BJ (cell line): ENCODE data around the gene FBXW4. TPM values are rescaled to one million over a fixed set of nuclear protein-coding genes. Genes with fewer than 3 reads are reported as not detected.

Experiments used
- CTCF ChIA-PET: fragments of 350-600 bp; formaldehyde crosslinking; extraction: SDS; loops from one replicate; lab custom pipeline; 2021; ENCODE audit warnings: antibody characterized with exemption, inconsistent platforms; lab: Yijun Ruan, JAX
- POLR2A ChIA-PET: fragments of 300-600 bp; sonication (Branson Sonifier 250); formaldehyde crosslinking; extraction: SDS; loops from one replicate; lab custom pipeline; 2021; ENCODE audit warnings: antibody characterized with exemption; lab: Charles Lee
- DNase-seq: peaks from one replicate; pipeline ENCODE4 v3.0.0-alpha.2; 2011; ENCODE audit warnings: low read depth
- H3K27me3 ChIP-seq: 2 replicates; pipeline ENCODE4 v1.6.0; 2011; ENCODE audit warnings: low read length; ENCODE audit not compliant: control insufficient read depth, insufficient read depth
- H3K36me3 ChIP-seq: 2 replicates; pipeline ENCODE4 v1.5.1; 2011; ENCODE audit warnings: low read length; ENCODE audit not compliant: control insufficient read depth, insufficient read depth
- H3K4me3 ChIP-seq: 2 replicates; pipeline ENCODE4 v1.5.1; 2011; ENCODE audit warnings: low read depth, mild to moderate bottlenecking, control low read depth, low read length
- polyA plus RNA-seq: library from polyadenylated mRNA; depleted of rRNA; stranded (reverse); fragments of >200 nt; gene quantifications from 2 replicates; pipeline ENCODE4 v1.2.3, GENCODE V29; 2011
- TF ChIP-seq, protein P1 (sequence below): IDR thresholded peaks from 2 replicates; pipeline ENCODE4 v1.5.1; 2011; ENCODE audit warnings: low read depth, mild to moderate bottlenecking, control low read depth, inconsistent platforms, low read length, moderate library complexity; ENCODE audit not compliant: insufficient read depth

Gene FBXW4
- polyA plus RNA-seq, 1 experiment, result 31.2 TPM

DNA sequence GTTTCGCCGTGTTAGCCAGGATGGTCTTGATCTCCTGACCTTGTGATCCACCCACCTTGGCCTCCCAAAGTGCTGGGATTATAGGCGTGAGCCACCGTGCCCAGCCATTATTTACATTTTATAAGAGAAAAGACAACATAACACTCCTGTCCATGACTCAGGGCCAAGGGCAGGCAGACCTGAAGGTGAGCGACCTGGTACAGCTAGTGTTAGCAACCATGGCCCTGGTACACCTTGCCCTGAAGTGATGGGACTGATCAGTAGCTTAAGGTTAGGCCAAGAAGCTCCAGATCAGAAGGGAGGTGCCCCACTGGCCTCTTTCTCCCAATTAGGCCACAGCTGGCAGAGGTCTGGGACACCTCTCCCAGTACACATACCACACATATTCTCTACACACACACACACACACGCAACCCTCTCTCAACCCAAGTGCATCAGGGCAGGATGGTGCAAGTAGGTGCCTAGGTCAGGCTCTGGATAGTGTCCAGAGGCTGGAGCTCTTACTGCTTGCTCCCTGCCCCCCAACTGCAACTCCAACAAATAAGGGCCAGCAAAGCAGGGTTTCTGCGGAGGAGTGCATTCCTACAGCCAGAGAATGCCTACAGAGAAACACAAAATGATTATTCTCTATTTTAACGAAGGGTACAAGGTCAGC is 63.0 kb downstream of the FBXW4 start:
- POLR2A ChIA-PET, result no interaction called here
- DNase-seq, result no peak
- Histone ChIP-seq H3K36me3 (peaks cover 2% of the 10 kb centered on the region), H3K4me3 (no peak overlapping the region), H3K27me3 (no peaks in the 10 kb centered on the region)
- CTCF ChIA-PET, result interaction anchor here (1.0 to 1.1 kb wide), 2 partner anchors 56 to 490 kb away, joined by 3 to 4 read pairs; no protein-coding TSS in a partner anchor
- TF ChIP-seq, protein P1, sequence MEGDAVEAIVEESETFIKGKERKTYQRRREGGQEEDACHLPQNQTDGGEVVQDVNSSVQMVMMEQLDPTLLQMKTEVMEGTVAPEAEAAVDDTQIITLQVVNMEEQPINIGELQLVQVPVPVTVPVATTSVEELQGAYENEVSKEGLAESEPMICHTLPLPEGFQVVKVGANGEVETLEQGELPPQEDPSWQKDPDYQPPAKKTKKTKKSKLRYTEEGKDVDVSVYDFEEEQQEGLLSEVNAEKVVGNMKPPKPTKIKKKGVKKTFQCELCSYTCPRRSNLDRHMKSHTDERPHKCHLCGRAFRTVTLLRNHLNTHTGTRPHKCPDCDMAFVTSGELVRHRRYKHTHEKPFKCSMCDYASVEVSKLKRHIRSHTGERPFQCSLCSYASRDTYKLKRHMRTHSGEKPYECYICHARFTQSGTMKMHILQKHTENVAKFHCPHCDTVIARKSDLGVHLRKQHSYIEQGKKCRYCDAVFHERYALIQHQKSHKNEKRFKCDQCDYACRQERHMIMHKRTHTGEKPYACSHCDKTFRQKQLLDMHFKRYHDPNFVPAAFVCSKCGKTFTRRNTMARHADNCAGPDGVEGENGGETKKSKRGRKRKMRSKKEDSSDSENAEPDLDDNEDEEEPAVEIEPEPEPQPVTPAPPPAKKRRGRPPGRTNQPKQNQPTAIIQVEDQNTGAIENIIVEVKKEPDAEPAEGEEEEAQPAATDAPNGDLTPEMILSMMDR, result no peak

DNA sequence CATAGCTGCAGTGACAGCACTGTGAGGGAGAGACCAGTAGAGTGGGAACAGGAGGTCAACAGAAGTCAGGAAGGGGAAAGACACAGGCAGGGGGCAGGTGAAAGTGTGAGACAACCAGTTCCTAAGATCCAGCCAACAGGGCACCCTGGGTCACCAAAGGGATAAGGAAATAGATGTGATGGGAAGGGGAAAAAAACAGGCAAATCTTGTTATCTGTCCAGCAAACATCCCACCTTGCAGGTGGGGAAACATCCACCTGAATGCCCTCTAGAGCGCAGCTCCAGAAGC is 64.4 kb downstream of the FBXW4 start:
- POLR2A ChIA-PET, result no interaction called here
- CTCF ChIA-PET, result interaction anchor here (1.1 kb wide), 1 partner anchor 54 kb away, joined by 4 read pairs; no protein-coding TSS in a partner anchor
- no peaks in the 10 kb centered on the region for H3K27me3 ChIP-seq
- no peak for DNase-seq
- no peak overlapping the region for H3K4me3 ChIP-seq
- peaks cover 2% of the 10 kb centered on the region for H3K36me3 ChIP-seq
- TF ChIP-seq, protein P1, result no peak

DNA sequence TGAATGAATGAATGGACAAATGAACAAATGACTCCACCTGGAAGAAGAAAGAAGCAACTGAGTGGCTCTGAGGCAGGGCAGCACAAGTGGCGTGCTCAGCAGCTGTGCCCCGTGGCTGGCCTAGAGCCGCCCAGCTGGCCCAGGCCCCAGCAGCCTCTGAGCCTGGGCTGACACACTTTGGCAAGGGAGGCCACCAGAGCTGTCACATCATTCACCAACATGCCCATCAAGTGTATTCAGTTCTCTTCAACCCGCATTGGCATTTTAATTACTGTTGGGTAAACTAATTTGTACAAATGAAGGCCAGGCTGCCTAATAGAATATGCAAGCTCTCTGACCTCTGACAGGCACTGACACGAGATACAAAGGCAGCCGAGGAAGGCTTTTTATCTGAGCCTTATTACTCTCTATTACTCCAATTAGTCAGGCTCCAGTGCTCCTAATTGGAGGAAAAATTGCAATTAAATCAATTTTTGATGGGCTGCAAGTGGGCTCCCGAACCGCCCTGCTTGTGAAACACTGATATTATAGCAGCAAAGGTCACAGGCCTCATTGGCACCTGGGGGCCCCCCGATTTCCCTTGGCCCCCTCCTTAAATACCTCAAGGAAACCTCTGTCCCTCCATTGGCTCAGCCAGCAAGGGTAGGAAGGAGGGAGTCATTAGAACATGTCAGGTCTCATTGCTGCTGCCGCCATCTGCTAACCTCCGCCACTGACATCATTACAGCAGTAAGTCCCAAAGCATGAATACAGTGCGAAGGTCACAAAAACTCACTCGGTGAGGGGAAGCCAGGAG is 64.9 kb downstream of the FBXW4 start:
- no peak for DNase-seq
- ChIA-PET POLR2A (no interaction called here), CTCF (no interaction called here)
- no peak overlapping the region for H3K4me3 ChIP-seq
- H3K36me3 ChIP-seq, result peaks cover 2% of the 10 kb centered on the region
- H3K27me3 ChIP-seq, result no peaks in the 10 kb centered on the region
- TF ChIP-seq, protein P1, result no peak

DNA sequence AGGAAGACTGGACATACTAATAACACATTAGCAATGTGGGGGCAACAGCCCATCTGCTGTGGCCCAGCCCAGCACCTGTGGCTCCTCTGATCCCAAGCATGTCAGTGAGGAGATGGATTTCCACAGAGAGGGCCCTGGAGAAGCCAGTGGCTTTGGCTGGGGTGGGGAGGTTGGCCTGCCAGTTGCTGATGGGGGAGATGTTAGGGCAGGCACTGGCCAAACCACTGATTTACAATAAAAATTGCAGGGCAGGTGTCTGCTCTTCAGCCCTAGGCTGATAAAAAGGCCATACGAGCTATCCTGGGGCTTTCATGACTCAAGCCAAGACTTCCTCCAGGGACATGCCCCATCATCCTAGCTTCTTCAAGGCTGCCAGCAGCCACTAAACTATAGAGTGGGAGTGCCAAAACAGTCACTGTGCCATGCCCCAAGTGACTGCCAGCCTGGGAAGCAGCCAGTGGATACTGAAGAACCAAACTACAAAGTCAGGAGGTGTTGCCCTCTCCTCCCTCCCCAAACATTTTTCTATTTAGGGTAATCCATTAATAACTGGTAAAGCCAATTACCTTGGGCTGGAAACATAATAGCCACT is 69.1 kb downstream of the FBXW4 start:
- no peak overlapping the region for H3K4me3 ChIP-seq
- TF ChIP-seq, protein P1, result no peak
- H3K36me3 ChIP-seq, result peaks cover 4% of the 10 kb centered on the region
- ChIA-PET CTCF (interaction anchor here (1.2 kb wide), 1 partner anchor 155 kb away, joined by 3 read pairs; no protein-coding TSS in a partner anchor), POLR2A (no interaction called here)
- no peak for DNase-seq
- H3K27me3 ChIP-seq, result no peaks in the 10 kb centered on the region

DNA sequence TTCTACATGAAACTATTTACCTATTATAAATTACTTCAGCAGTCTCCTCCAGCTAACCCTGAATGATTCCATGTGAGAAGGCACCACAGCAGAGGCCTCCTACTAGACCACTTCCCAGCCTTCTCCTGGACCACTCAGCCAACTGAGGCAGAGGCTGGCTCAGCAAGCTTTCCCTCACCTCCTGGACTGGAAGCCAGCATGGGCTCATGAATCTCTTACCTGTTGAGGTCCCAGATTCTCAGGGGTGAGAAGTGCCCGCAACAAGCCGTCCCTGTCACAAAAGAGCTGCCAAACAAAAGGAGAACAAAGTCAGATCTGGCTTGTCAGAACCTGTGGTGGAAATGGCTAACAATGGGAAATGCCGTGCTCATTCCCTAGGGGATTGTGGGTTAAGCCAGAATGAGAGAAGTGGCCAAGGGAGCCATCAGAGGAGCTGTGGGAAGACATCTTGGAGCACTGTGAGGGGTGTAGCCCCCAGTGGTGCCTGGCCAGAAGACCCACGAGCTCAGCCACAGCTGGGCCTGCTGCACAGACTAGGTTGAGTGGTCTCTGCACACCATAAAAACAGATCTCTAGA is 70.4 kb downstream of the FBXW4 start:
- no peak overlapping the region for H3K4me3 ChIP-seq
- peaks cover 4% of the 10 kb centered on the region for H3K36me3 ChIP-seq
- DNase-seq, result no peak
- ChIA-PET CTCF (no interaction called here), POLR2A (no interaction called here)
- no peaks in the 10 kb centered on the region for H3K27me3 ChIP-seq
- TF ChIP-seq, protein P1, result no peak
